Measurements from ENCODE around the gene VPS13C.

VPS13C gene

GRCh38 chr15:62060113-62060895, at the start of gene VPS13C:
Gene VPS13C (minus strand): TSS chr15:62060447. CDS start chr15:62060374, 73 bp downstream.
- DNase-seq (ENCODE audit: low read depth): peak; percentile 95
- H3K4me3 ChIP-seq (replicated peaks; ENCODE audit: low read depth, low read length): peak within 1 kb of the TSS; percentile 86
- TF ChIP-seq CTCF (IDR thresholded peaks at IDR 0.05; ENCODE audit: low read length, missing control alignments): peak; percentile 66

GRCh38 chr15:62109437-62109836, 49.2 kb upstream of the VPS13C start:
- H3K4me3 ChIP-seq (replicated peaks; ENCODE audit: low read depth, low read length): no peak overlapping the region
- DNase-seq (ENCODE audit: low read depth): no peak
- no peak for TF ChIP-seq CTCF (IDR thresholded peaks at IDR 0.05; ENCODE audit: low read length, missing control alignments)

DNA sequence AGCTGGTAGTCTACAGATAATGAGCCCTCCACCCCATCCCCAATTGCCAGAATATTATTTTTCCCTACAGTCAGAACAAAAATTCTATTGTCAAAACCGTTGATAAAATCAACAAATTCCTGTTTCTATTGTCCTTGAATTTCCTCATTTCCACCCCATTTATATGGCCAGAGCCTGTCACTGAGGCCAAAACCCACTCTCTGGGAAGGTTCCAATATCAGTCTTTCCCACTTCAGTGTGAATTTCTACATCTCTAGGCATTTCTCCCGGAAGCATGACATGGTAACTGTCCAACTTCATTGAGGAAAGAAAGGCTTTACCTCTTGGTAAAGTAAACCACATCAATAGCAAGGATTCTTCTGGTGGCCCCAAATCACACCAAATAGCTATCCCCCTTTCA, 48.2 kb upstream of the VPS13C start:
- DNase-seq (ENCODE audit: low read depth): peak; percentile 70
- no peak for TF ChIP-seq CTCF (IDR thresholded peaks at IDR 0.05; ENCODE audit: low read length, missing control alignments)
- H3K4me3 ChIP-seq (replicated peaks; ENCODE audit: low read depth, low read length): no peak overlapping the region

DNA sequence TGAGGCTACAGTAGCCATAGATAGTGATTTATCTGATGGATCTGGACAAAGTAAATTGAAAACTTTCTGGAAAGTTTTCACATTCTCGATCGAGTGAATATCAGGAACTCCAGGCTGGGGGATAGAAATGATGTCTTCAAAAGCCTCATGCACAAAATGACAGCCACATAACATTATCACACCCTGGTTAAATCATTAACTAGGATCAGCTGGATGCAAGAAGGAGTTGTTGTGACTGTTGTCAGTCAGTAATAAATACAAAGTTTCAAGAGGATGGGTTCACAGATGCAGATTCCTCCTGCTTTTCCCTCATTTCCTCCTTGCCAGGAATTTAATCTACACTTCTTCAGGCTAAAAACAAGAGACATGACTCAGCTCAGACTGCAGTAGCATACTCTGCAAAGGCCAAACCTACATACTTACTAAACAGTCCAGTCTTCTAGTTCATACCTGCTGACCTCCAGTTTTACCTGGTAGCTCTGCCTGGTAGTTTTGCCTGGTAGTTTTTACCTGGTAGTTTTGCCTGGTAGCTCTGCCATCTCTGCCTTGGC, 47.4 kb upstream of the VPS13C start:
- no peak for TF ChIP-seq CTCF (IDR thresholded peaks at IDR 0.05; ENCODE audit: low read length, missing control alignments)

GRCh38 chr15:62106096-62106495, 45.8 kb upstream of the VPS13C start:
- TF ChIP-seq CTCF (IDR thresholded peaks at IDR 0.05; ENCODE audit: low read length, missing control alignments): no peak
- H3K4me3 ChIP-seq (replicated peaks; ENCODE audit: low read depth, low read length): no peak overlapping the region
- no peak for DNase-seq (ENCODE audit: low read depth)

More for the DNA sequence above, 47.4 kb upstream of the VPS13C start:
- no peak overlapping the region for H3K4me3 ChIP-seq (replicated peaks; ENCODE audit: low read depth, low read length)
- peak; percentile 60 for DNase-seq (ENCODE audit: low read depth)

DNA sequence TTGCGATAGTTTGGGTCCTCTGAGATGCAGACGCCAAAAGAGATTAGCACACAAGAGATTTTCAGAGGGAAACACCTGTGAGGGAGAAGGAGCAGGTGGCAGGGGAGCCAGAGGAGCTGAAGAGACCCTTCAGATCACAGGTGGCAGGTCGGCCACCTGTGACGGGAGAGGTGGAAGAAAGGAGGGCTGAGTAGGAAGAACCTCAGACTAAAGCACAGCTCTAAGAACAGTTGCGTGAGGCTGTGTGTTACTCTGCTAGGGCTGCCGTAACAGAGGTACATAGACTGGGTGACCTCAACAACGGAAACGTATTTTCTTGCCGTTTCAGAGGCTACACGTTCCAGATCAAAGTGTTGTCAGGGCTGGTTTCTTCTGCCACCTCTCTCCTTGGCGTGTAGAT, 45.0 kb upstream of the VPS13C start:
- TF ChIP-seq CTCF (IDR thresholded peaks at IDR 0.05; ENCODE audit: low read length, missing control alignments): no peak
- no peak overlapping the region for H3K4me3 ChIP-seq (replicated peaks; ENCODE audit: low read depth, low read length)
- no peak for DNase-seq (ENCODE audit: low read depth)

Measured in fibroblast of pulmonary artery (primary cell).